Measurements from ENCODE around the gene BLMH.
"Not testable (repeated sequence)": the region's sequence is repeated elsewhere in the genome, so short reads cannot be mapped to it uniquely, and the experiment has no call there.

The BLMH gene

GRCh38 chr17:30225919-30226553 lies 65.7 kb downstream of the BLMH start:
- DNase-seq = no peak

- DNase-seq = no peak
Measured at GRCh38 chr17:30225112-30225511, 66.6 kb downstream of the BLMH start.

GRCh38 chr17:30224419-30224960 lies 67.3 kb downstream of the BLMH start:
- no peak for DNase-seq

GRCh38 chr17:30222721-30223175 lies 69.0 kb downstream of the BLMH start:
- no peak for DNase-seq

- no peak for DNase-seq
Measured at GRCh38 chr17:30222251-30222650, 69.5 kb downstream of the BLMH start.

DNA sequence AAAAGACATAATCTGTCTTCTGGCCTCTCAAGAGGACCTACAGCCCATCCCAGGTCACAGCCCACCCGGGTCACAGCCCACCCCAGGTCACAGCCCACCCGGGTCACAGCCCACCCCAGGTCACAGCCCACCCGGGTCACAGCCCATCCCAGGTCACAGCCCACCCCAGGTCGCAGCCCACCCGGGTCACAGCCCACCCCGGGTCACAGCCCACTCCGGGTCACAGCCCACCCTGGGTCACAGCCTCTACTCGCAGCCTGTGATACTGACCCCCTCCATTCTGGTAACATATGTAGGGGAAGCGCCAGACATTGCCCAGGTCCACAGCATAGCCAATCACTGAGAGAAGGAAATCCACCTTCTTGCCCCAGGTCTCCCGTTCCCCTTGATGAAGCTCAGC lies 70.4 kb downstream of the BLMH start:
- no peak for DNase-seq

DNA sequence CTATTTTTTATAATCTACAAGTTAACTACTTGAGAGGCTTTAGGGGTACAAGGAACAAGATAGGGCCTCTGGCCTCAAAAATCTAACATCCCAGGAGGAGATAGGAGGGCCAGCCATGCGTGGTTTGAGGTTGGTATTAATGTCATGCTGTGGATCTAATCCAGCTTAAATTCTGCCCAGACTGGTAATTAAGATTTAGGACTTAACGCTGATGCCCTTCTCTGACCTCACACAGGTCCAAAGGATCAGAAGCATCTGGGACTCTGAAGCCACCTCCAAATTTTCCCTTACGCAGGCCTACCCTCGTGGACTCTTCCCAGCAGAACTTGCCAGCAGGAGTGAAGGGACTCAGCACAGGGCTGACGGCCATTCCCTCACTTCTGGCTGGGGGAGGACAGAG lies 71.3 kb downstream of the BLMH start:
- no peak for DNase-seq

DNA sequence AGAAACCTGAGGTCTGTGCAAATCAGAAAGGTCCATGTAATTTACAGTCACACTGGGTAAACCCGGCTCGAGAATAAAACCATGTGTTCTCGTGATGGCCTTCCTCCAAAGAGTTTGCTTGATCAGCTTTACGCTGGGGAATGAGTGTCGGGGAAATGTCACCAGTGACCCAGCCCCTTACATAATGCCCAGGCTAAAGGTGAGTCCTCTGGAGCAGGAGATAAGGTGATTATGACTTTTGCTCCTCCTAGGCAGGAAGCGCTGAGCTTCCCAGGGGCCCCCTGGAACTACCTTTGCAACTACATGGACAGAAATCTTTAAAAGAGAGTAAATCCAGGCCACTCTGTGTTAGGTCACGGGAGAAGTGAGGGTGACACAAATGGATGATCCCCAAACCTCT lies 71.9 kb downstream of the BLMH start:
- no peak for DNase-seq

DNA sequence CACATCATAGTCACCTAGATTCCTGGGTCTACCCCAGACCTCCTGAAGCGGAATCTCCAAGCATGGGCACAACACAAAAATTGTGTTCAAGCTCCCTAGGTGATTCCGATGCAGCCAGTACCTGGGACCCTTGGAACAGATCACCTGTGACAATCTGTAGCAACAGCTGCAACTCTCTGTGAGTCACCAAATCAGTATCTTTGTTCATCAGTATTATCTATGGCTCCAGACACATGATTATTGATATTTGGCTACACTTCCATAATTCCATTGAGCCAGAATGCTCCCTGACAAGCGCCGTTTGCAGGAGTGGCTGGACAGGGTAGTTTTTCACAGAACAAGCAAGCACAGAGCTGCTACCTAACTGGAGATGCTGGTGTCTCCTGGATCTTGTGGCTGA lies 72.4 kb downstream of the BLMH start:
- DNase-seq = no peak

DNA sequence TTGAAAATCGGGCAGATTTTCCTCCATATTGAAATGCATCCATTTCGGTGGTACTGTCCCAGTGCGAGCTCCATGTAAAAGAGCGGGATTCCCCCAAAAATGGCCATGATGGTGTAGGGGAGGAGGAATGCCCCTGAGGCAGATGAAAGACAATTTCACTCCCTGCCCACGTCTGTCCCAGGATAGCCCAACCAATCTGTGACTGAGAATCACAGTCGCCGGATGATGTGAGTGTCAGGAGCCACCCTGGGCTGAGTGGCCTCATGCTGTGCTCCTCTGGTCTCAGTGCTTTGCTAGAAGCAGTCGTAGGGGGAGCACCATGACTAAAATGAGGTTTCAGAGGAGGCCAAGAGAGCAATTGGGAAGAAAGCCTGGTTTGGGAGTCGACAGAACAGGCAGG lies 72.9 kb downstream of the BLMH start:
- no peak for DNase-seq

- DNase-seq = no peak
Measured at GRCh38 chr17:30217746-30218245, 73.9 kb downstream of the BLMH start.

DNA sequence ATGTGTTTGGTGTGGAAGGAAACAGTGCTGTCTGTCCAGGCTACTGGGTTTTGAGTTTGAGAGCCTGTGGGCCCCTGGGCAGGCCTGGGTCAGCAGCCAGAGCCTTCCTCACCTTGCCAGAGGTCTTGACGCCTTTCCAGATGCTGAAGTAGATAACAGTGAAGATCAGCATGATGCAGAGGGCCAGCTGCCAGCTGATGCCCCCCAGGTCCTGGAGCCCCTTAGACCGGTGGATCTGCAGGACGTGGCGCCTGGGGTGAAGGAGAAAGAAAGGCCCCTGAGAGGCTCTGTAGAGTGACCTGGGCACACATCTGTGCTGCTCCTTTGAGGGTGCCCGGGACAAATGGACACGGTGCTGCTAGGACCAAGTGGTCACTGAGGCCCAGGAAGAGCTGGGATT lies 74.7 kb downstream of the BLMH start:
- no peak for DNase-seq

DNA sequence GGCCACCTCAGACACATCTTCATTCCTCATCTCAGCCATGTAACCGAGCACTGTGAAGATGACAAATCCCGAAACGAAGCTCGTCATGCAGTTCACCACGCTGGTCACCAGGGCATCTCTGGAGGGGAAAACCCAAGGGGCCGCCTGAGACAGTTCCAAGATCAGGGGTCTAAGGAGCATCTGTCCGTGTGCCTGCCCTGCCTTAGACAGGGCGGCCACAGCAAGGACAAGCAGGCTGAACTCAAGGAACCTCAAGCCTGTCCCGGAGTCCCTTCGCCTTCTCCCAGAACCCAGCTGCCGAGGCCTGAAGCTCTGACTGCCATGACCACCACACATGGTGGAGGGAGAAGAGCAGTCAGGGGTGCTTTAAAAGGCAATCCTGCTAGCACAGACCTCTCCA lies 79.0 kb downstream of the BLMH start:
- DNase-seq = no peak

- no peak for DNase-seq
Measured at GRCh38 chr17:30211371-30211770, 80.4 kb downstream of the BLMH start.

- no peak for DNase-seq
Measured at GRCh38 chr17:30210901-30211300, 80.8 kb downstream of the BLMH start.

DNA sequence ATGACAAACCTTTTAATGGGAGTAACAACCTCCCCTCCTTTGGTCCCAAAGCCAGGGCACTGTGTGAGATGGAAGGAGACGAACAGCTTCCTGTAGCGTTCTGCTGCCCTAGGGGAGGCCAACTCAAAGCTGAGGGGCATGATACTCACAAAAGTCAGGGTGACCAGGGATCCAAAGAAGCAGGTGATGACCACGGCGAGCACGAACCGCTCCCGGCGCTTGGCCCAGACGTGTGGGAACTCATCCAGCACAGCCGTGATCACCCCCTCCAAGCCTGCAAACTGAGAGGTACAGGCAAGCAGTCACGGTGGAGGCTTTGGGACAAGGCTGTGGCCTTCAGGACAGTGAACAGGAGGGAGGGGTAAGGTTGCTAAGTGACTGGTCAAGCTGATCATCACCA lies 81.4 kb downstream of the BLMH start:
- no peak for DNase-seq

DNA sequence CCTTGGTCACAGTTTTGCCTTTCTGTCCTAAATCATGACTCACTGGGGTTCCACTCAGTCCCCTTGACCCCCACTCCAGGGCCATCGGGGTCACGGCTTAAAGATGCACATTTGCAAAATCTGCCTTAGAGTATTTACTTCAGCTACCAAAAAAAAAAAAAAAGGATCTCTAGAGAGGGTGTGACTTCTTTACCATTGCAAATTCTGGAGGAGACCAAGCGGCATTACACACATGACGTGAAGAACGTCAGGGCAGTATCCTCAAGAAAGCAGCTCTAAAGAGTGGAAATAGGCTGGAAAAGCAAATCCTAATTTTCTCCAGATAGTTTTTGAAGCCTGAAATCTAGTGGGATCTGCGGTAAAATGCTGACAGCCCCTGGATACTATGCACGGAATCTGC lies 81.8 kb downstream of the BLMH start:
- DNase-seq = no peak

GRCh38 chr17:30208214-30208613 lies 83.5 kb downstream of the BLMH start:
- DNase-seq = no peak

GRCh38 chr17:30207655-30208054 lies 84.1 kb downstream of the BLMH start:
- no peak for DNase-seq

DNA sequence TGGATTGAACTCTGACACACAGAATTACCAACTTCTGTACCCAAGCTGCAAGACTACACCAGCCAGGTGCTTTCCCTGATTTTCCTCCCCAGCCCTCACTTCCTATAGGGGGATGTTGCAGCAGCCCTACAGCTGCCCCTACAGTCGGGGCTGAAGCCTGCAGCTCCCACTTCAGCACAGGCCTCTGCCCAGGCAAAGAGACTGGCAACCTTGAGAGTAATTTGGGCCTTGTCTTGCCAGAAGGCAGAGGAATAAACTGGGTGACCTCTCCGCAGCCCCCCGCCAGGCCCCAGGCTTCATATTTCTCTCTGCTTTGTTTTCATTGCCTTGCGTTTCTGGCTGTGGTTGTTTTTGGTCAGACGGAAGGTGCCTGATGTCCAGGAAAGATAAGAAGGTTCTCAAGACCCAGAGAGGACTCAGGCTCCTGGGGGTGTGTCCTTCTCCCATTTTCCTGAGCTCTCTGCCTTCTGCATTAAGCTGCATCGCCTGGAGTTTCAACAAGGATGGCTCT lies 88.2 kb downstream of the BLMH start:
- no peak for DNase-seq

DNA sequence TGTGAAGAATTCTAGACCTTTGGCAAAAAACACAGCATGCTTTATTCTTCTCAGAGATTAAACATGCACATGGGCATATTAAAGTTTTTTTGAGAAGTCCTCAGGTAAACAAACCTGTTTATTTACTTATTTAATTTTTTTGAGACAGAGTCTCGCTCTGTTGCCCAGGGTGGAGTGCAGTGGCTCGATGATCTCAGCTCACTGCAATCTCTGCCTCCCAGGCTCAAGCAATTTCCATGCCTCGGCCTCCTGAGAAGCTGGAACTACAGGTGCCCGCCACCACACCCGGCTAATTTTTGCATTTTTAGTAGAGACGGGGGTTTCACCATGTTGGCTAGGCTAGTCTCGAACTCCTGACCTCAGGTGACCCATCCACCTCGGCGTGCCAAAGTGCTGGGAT lies 91.1 kb downstream of the BLMH start:
- DNase-seq = not testable (repeated sequence)

- no peak for DNase-seq
Measured at GRCh38 chr17:30200106-30200505, 91.6 kb downstream of the BLMH start.

DNA sequence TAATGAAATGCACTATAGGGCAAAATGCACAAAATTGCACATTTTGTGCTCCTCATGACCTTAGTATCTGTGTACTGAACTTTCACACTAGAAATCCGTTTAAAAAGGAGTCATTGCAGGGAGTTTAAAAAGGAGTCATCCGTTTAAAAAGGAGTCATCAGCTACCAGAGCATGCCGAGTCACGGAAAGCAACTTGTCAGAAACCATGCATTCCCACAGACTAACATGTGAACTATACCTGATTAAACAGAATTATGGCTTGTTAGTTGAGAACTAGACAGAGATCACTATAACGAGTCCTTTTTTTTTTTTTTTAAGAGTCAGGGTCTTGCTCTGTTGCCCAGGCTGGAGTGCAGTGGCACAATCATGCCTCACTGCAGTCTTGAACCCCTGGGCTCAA lies 92.1 kb downstream of the BLMH start:
- no peak for DNase-seq

All from NCI-H187 treated with DMSO at 0.1 percent for 48 hours (cell line).